Lower leg skin (tissue), 4 donors: Measurements from ENCODE around the gene TFAP2E. TPM values are rescaled to one million over a fixed set of nuclear protein-coding genes. Genes with fewer than 3 reads are reported as not detected.

Experiments used
- DNase-seq, 2 donors: peaks; one replicate each; pipeline ENCODE4 v3.0.0-alpha.2; 2019; ENCODE audit warnings: low spot score in 2 of 2
- H3K4me3 ChIP-seq: fragments of 200-600 bp; sonication (generic); 2 replicates; pipeline ENCODE4 v1.5.1; 2017; ENCODE audit warnings: mild to moderate bottlenecking, low read depth; ENCODE audit not compliant: poor library complexity, severe bottlenecking
- POLR2A ChIP-seq, 2 donors: fragments of 450-650 bp; IDR thresholded peaks; one replicate each; pipeline ENCODE4 v1.6.1; 2016 to 2017; ENCODE audit warnings: antibody characterized with exemption in 2 of 2, mild to moderate bottlenecking in 1 of 2, moderate library complexity in 1 of 2
- WGBS, 2 donors: methylation state at CpG; one replicate each; pipeline ENCODE4 v1.1.5; 2018; 5-methylcytosine and 5-hydroxymethylcytosine counted together
- intact Hi-C: fragments of 100-400 bp; cut with DNase I; formaldehyde crosslinking; loops from one replicate; pipeline ENCODE4 v1.15.0; 2023; ENCODE audit warnings: low total_unique reads
- total RNA-seq, 4 donors: library from RNA; depleted of rRNA; stranded (reverse); fragments of >200 nt; gene quantifications; one replicate each; pipeline ENCODE4 v1.1.0, GENCODE V29; 2016
- TF ChIP-seq, protein P1 (sequence below), 3 donors: fragments of 450-650 bp; IDR thresholded peaks; one replicate each; pipeline ENCODE4 v1.5.1; 2016; ENCODE audit warnings: antibody characterized with exemption in 3 of 3, mild to moderate bottlenecking in 3 of 3, moderate library complexity in 2 of 3

The TFAP2E gene
- total RNA-seq, 4 donors from 2014 or later: 4.2 to 5.7 (median 4.8) TPM

DNA sequence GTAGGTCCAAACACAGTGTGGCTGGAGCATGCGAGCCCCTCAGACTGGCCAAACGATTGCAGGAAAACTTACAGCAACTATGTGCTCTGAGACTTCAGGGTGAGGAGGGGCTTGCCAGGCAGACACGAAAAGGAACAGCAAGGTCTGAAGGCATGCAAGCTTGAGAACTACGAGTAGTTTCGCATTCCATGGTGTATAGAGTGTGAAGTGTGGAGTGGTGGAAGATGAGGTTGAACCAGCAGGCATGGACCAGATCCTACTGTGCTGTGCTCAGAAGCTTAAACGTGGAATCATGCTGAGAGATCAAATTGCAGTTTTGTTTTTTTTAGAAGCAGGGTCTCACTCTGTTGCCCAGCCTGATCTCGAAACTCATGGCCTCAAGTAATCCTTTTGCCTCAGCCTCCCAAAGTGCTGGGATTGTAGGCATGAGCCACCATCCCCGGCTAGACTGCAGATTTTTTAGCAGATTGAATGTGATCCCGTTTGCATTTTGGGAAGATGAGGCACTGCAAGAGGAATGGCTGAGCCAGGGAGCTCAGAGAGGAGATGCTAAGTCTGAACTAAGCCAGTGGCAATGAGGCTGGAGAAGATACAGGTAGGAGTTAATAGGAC is 5.1 kb upstream of the TFAP2E start:
- WGBS, 2 donors: 76 to 79% methylated on average over 9 of the region's 9 CpGs
- intact Hi-C loops: loop anchor here (5.0 kb wide), 1 partner anchor 159 kb away; no protein-coding TSS in a partner anchor
- TF ChIP-seq POLR2A (IDR thresholded peaks at IDR 0.05): no peak
- TF ChIP-seq, protein P1, sequence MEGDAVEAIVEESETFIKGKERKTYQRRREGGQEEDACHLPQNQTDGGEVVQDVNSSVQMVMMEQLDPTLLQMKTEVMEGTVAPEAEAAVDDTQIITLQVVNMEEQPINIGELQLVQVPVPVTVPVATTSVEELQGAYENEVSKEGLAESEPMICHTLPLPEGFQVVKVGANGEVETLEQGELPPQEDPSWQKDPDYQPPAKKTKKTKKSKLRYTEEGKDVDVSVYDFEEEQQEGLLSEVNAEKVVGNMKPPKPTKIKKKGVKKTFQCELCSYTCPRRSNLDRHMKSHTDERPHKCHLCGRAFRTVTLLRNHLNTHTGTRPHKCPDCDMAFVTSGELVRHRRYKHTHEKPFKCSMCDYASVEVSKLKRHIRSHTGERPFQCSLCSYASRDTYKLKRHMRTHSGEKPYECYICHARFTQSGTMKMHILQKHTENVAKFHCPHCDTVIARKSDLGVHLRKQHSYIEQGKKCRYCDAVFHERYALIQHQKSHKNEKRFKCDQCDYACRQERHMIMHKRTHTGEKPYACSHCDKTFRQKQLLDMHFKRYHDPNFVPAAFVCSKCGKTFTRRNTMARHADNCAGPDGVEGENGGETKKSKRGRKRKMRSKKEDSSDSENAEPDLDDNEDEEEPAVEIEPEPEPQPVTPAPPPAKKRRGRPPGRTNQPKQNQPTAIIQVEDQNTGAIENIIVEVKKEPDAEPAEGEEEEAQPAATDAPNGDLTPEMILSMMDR (IDR thresholded peaks at IDR 0.05): no peak

GRCh38 chr1:35568975-35569395 is 4.1 kb upstream of the TFAP2E start:
- DNase-seq: peak in 1 of 2 donors; percentile 54
- H3K4me3 ChIP-seq: no peak overlapping the region
- TF ChIP-seq, protein P1 (IDR thresholded peaks at IDR 0.05): peak in 1 of 3 donors; percentile 65
- no peak for TF ChIP-seq POLR2A (IDR thresholded peaks at IDR 0.05)
- intact Hi-C loops: loop anchor here (5.0 kb wide), 1 partner anchor 158 kb away; no protein-coding TSS in a partner anchor
- WGBS, 2 donors: 21 to 22% methylated on average over 4 of the region's 4 CpGs

More for the DNA sequence above, 5.1 kb upstream of the TFAP2E start:
- no peak for DNase-seq
- H3K4me3 ChIP-seq: no peak overlapping the region

- TF ChIP-seq POLR2A (IDR thresholded peaks at IDR 0.05): no peak
- TF ChIP-seq, protein P1 (IDR thresholded peaks at IDR 0.05): no peak
- H3K4me3 ChIP-seq: no peak overlapping the region
- WGBS, 2 donors: 73 to 75% methylated on average over 1 of the region's 1 CpG
- intact Hi-C loops: loop anchor here (5.0 kb wide), 2 partner anchors 147 to 157 kb away; partner anchors contain the start of gene C1orf216
- DNase-seq: no peak
Observed at GRCh38 chr1:35569936-35570335, 3.2 kb upstream of the TFAP2E start.

DNA sequence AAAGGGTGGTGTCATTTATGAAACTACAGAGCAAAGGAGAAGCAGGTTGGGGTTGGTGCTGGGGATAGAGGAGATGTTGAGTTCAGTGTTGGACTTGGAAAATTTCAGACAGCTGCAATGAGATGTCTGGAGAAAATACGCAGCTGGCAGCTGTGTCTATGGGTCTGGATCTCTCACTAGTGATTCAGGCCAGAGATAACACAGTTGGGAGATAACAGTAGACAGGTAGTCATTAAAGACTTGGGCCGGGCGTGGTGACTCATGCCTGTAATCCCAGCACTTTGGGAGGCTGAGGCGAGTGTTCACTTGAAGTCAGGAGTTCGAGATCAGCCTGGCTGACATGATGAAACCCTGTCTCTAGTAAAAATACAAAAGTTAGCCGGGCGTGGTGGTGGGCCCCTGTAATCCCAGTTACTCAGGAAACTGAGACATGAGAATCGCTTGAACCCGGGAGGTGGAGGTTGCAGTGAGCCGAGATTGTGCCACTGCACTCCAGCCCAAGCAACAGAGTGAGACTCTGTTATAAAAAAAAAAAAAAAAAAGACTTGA is 2.5 kb upstream of the TFAP2E start:
- TF ChIP-seq, protein P1 (IDR thresholded peaks at IDR 0.05): no peak
- TF ChIP-seq POLR2A (IDR thresholded peaks at IDR 0.05): no peak
- DNase-seq: no peak
- intact Hi-C loops: loop anchor here (5.0 kb wide), 1 partner anchor 147 kb away; the partner anchor contains the start of gene C1orf216
- H3K4me3 ChIP-seq: no peak overlapping the region
- 82 to 88% methylated on average over 10 of the region's 10 CpGs for WGBS, 2 donors

DNA sequence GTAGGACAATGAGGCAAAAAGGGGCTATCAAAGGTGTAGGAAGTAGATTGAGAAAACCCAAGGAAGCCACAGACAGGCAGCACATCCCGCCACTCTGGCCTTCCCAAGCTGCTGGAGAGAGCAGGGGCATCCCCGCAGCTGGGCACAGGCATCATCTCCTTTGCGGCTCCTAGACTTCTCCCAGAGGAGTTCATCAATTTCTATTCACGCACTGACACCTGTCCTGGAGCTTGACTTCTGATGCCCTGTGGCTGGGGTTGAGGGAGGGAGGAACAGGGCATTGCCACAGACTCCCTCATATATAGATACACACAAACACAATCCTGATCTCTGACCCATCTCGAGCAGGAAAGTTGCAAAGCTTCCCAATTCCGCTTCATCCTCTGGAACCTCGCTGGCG is 1.9 kb upstream of the TFAP2E start:
- TF ChIP-seq, protein P1 (IDR thresholded peaks at IDR 0.05): no peak
- TF ChIP-seq POLR2A (IDR thresholded peaks at IDR 0.05): no peak
- H3K4me3 ChIP-seq: no peak overlapping the region
- intact Hi-C loops: loop anchor here (5.0 kb wide), 1 partner anchor 146 kb away; the partner anchor contains the start of gene C1orf216
- 92 to 93% methylated on average over 8 of the region's 8 CpGs for WGBS, 2 donors
- DNase-seq: no peak
